Neural progenitor cell (in vitro differentiated cells): Measurements from ENCODE around the gene CSRP1. TPM values are rescaled to one million over a fixed set of nuclear protein-coding genes. Genes with fewer than 3 reads are reported as not detected.

Experiments
- DNase-seq: peaks from one replicate; pipeline ENCODE4 v3.0.0-alpha.2; 2016; ENCODE audit warnings: low spot score
- H2AFZ ChIP-seq: fragments of 200-600 bp; sonication (generic); replicated peaks from 2 replicates; pipeline ENCODE4 v1.6.1; 2016; ENCODE audit warnings: antibody characterized with exemption
- H3F3A ChIP-seq: fragments of 200-600 bp; sonication (generic); 2 replicates; pipeline ENCODE4 v1.6.1; 2016; ENCODE audit warnings: antibody characterized with exemption, low read depth
- H3K27ac ChIP-seq: fragments of 200-600 bp; sonication (generic); 2 replicates; pipeline ENCODE4 v1.5.1; 2016; ENCODE audit warnings: mild to moderate bottlenecking
- H3K27me3 ChIP-seq: fragments of 200-600 bp; sonication (generic); 2 replicates; pipeline ENCODE4 v1.6.1; 2016; ENCODE audit warnings: mild to moderate bottlenecking, moderate library complexity
- H3K36me3 ChIP-seq: fragments of 200-600 bp; sonication (generic); 2 replicates; pipeline ENCODE4 v1.5.1; 2016
- H3K4me1 ChIP-seq: fragments of 200-600 bp; sonication (generic); 2 replicates; pipeline ENCODE4 v1.6.1; 2016; ENCODE audit warnings: mixed run types
- H3K4me2 ChIP-seq: fragments of 200-600 bp; sonication (generic); 2 replicates; pipeline ENCODE4 v1.6.1; 2016
- H3K4me3 ChIP-seq: fragments of 200-600 bp; sonication (generic); 2 replicates; pipeline ENCODE4 v1.5.1; 2016
- H3K79me2 ChIP-seq: fragments of 200-600 bp; sonication (generic); 2 replicates; pipeline ENCODE4 v1.6.1; 2016; ENCODE audit warnings: low read depth
- H3K9ac ChIP-seq: fragments of 200-600 bp; sonication (generic); 2 replicates; pipeline ENCODE4 v1.6.1; 2016
- H3K9me3 ChIP-seq: fragments of 200-600 bp; sonication (generic); 2 replicates; pipeline ENCODE4 v1.5.1; 2016; ENCODE audit warnings: low read depth
- H4K20me1 ChIP-seq: fragments of 200-600 bp; sonication (generic); 2 replicates; pipeline ENCODE4 v1.6.1; 2016; ENCODE audit warnings: low read depth
- H3K27ac Mint-ChIP-seq: 3 replicates; pipeline ENCODE4 v1.8.0; 2021; ENCODE audit warnings: mixed read lengths
- H3K27me3 Mint-ChIP-seq: 2 replicates; pipeline ENCODE4 v1.8.0; 2022; ENCODE audit warnings: low read depth, mild to moderate bottlenecking, inconsistent platforms, moderate library complexity, mixed read lengths; ENCODE audit not compliant: insufficient read depth
- H3K36me3 Mint-ChIP-seq: 3 replicates; pipeline ENCODE4 v1.8.0; 2021; ENCODE audit warnings: mixed read lengths
- H3K4me1 Mint-ChIP-seq: 3 replicates; pipeline ENCODE4 v1.8.0; 2021; ENCODE audit warnings: mixed read lengths
- H3K4me3 Mint-ChIP-seq: 3 replicates; pipeline ENCODE4 v1.8.0; 2021; ENCODE audit warnings: mild to moderate bottlenecking, moderate library complexity, mixed read lengths
- H3K9me3 Mint-ChIP-seq: 3 replicates; pipeline ENCODE4 v1.8.0; 2020; ENCODE audit warnings: mixed read lengths
- CTCF ChIP-seq: fragments of 200-600 bp; sonication (generic); IDR thresholded peaks from 2 replicates; pipeline ENCODE4 v1.5.1; 2017; ENCODE audit warnings: antibody characterized with exemption, mild to moderate bottlenecking
- EZH2 ChIP-seq: fragments of 200-600 bp; sonication (generic); IDR thresholded peaks from 2 replicates; pipeline ENCODE4 v1.6.1; 2017; ENCODE audit warnings: antibody characterized with exemption, mild to moderate bottlenecking, moderate library complexity
- EZH2phosphoT487 ChIP-seq: fragments of 200-600 bp; sonication (generic); IDR thresholded peaks from 2 replicates; pipeline ENCODE4 v1.6.1; 2017; ENCODE audit warnings: antibody characterized with exemption
- total RNA-seq: library from RNA; depleted of rRNA; stranded (reverse); fragments of >200 nt; gene quantifications from 2 replicates; pipeline ENCODE4 v1.2.3, GENCODE V29; 2015; ENCODE audit warnings: low replicate concordance

The CSRP1 gene
- total RNA-seq, 1 donor from 2014 or later: 2.5 TPM

- Histone ChIP-seq H3K27ac (no peak overlapping the region), H3K9ac (no peak overlapping the region), H3K9me3 (no peaks in the 10 kb centered on the region), H4K20me1 (no peaks in the 10 kb centered on the region), H2AFZ (no peak overlapping the region), H3K4me2 (no peak overlapping the region), H3K27me3 (peaks cover 13% of the 10 kb centered on the region), H3K79me2 (no peaks in the 10 kb centered on the region), H3K4me3 (no peak overlapping the region), H3K4me1 (peaks cover 43% of the 10 kb centered on the region), H3F3A (peaks cover 36% of the 10 kb centered on the region), H3K36me3 (no peaks in the 10 kb centered on the region)
- Mint-ChIP-seq H3K27ac (peak overlapping the region; percentile 12), H3K36me3 (no peaks in the 10 kb centered on the region), H3K27me3 (peaks cover 9% of the 10 kb centered on the region), H3K4me3 (no peak overlapping the region), H3K4me1 (peaks cover 52% of the 10 kb centered on the region), H3K9me3 (no peaks in the 10 kb centered on the region)
- no peak for TF ChIP-seq EZH2
- TF ChIP-seq EZH2phosphoT487: no peak
- TF ChIP-seq CTCF: no peak
- no peak for DNase-seq
Observed at GRCh38 chr1:201501812-201502510, 5.0 kb downstream of the CSRP1 start.

- H3K36me3 Mint-ChIP-seq: no peaks in the 10 kb centered on the region
- Histone ChIP-seq H2AFZ (no peak overlapping the region), H3K4me2 (peak overlapping the region; percentile 45), H3K4me1 (peaks cover 40% of the 10 kb centered on the region), H3K9ac (no peak overlapping the region), H3K36me3 (no peaks in the 10 kb centered on the region), H3K79me2 (no peaks in the 10 kb centered on the region), H3F3A (peaks cover 33% of the 10 kb centered on the region), H3K27ac (no peak overlapping the region), H3K4me3 (no peak overlapping the region), H4K20me1 (no peaks in the 10 kb centered on the region), H3K9me3 (no peaks in the 10 kb centered on the region), H3K27me3 (peaks cover 4% of the 10 kb centered on the region)
- no peak for DNase-seq
- TF ChIP-seq EZH2phosphoT487 (no peak), EZH2 (no peak), CTCF (no peak)
- peaks cover 9% of the 10 kb centered on the region for H3K27me3 Mint-ChIP-seq
- peaks cover 54% of the 10 kb centered on the region for H3K4me1 Mint-ChIP-seq
- H3K27ac Mint-ChIP-seq: peak overlapping the region; percentile 60
- no peaks in the 10 kb centered on the region for H3K9me3 Mint-ChIP-seq
- H3K4me3 Mint-ChIP-seq: no peak overlapping the region
Observed at GRCh38 chr1:201501144-201501543, 5.8 kb downstream of the CSRP1 start.

- Histone ChIP-seq H3K27me3 (peaks cover under 1% of the 10 kb centered on the region), H3K9me3 (no peaks in the 10 kb centered on the region), H3K79me2 (no peaks in the 10 kb centered on the region), H3K4me2 (peak overlapping the region; percentile 45), H3K36me3 (no peaks in the 10 kb centered on the region), H3K9ac (no peak overlapping the region), H3K4me1 (peaks cover 40% of the 10 kb centered on the region), H3K4me3 (no peak overlapping the region), H2AFZ (peak overlapping the region; percentile 17), H3F3A (peaks cover 31% of the 10 kb centered on the region), H4K20me1 (no peaks in the 10 kb centered on the region), H3K27ac (no peak overlapping the region)
- DNase-seq: peak; percentile 46
- H3K36me3 Mint-ChIP-seq: no peaks in the 10 kb centered on the region
- peak overlapping the region; percentile 60 for H3K27ac Mint-ChIP-seq
- no peaks in the 10 kb centered on the region for H3K9me3 Mint-ChIP-seq
- TF ChIP-seq EZH2phosphoT487 (no peak), EZH2 (no peak), CTCF (no peak)
- peaks cover 54% of the 10 kb centered on the region for H3K4me1 Mint-ChIP-seq
- H3K4me3 Mint-ChIP-seq: no peak overlapping the region
- H3K27me3 Mint-ChIP-seq: peaks cover 9% of the 10 kb centered on the region
Observed at GRCh38 chr1:201500670-201501120, 6.2 kb downstream of the CSRP1 start.
